GM23338 (cell line): ENCODE measurements around the gene CAAP1. TPM values are rescaled to one million over a fixed set of nuclear protein-coding genes. Genes with fewer than 3 reads are reported as not detected.

Experiments used
- ATAC-seq: fragments of 200-7000 bp; cut with Tn5 transposase; 3 replicates; pipeline ENCODE4 v1.9.1; 2020
- DNase-seq: peaks from one replicate; pipeline ENCODE4 v3.0.0-alpha.2; 2015; ENCODE audit warnings: low spot score
- H2AFZ ChIP-seq: fragments of 200-600 bp; sonication (generic); 2 replicates; pipeline ENCODE4 v1.8.0; 2016; ENCODE audit warnings: antibody characterized with exemption, mild to moderate bottlenecking, moderate library complexity
- H3F3A ChIP-seq: fragments of 200-600 bp; sonication (generic); replicated peaks from 2 replicates; pipeline ENCODE4 v1.8.0; 2017; ENCODE audit warnings: antibody characterized with exemption, mixed run types, low read depth
- H3K27ac ChIP-seq: fragments of 200-600 bp; sonication (generic); 2 replicates; pipeline ENCODE4 v1.6.1; 2016; ENCODE audit warnings: low read depth
- H3K27me3 ChIP-seq: fragments of 200-600 bp; sonication (generic); 2 replicates; pipeline ENCODE4 v1.8.0; 2016; ENCODE audit warnings: mild to moderate bottlenecking, mixed run types, moderate library complexity; ENCODE audit not compliant: insufficient read depth
- H3K36me3 ChIP-seq: fragments of 200-600 bp; sonication (generic); 2 replicates; pipeline ENCODE4 v1.8.0; 2016; ENCODE audit warnings: mild to moderate bottlenecking; ENCODE audit not compliant: insufficient read depth
- H3K4me1 ChIP-seq: fragments of 200-600 bp; sonication (generic); 2 replicates; pipeline ENCODE4 v1.8.0; 2016; ENCODE audit warnings: mild to moderate bottlenecking, moderate library complexity; ENCODE audit not compliant: insufficient read depth
- H3K4me2 ChIP-seq: fragments of 200-600 bp; sonication (generic); 2 replicates; pipeline ENCODE4 v1.7.1; 2017; ENCODE audit warnings: mixed run types
- H3K4me3 ChIP-seq: fragments of 200-600 bp; sonication (generic); 2 replicates; pipeline ENCODE4 v1.6.1; 2016; ENCODE audit warnings: mixed run types
- H3K79me2 ChIP-seq: fragments of 200-600 bp; sonication (generic); replicated peaks from 2 replicates; pipeline ENCODE4 v1.8.0; 2017; ENCODE audit warnings: mild to moderate bottlenecking; ENCODE audit not compliant: insufficient read depth
- H3K9me2 ChIP-seq: fragments of 200-600 bp; sonication (generic); 2 replicates; pipeline ENCODE4 v1.8.0; 2017; ENCODE audit not compliant: insufficient read depth
- H4K20me1 ChIP-seq: fragments of 200-600 bp; sonication (generic); replicated peaks from 2 replicates; pipeline ENCODE4 v1.8.0; 2017; ENCODE audit warnings: mild to moderate bottlenecking; ENCODE audit not compliant: insufficient read depth
- H3K27ac Mint-ChIP-seq: 2 replicates; pipeline ENCODE4 v1.8.0; 2020; ENCODE audit warnings: inconsistent platforms, mild to moderate bottlenecking, moderate library complexity, mixed read lengths
- H3K27me3 Mint-ChIP-seq: 3 replicates; pipeline ENCODE4 v1.8.0; 2022; ENCODE audit warnings: low read depth, mild to moderate bottlenecking, moderate library complexity, mixed read lengths, inconsistent platforms; ENCODE audit not compliant: insufficient read depth, poor library complexity
- H3K36me3 Mint-ChIP-seq: 3 replicates; pipeline ENCODE4 v1.8.0; 2021; ENCODE audit warnings: low read depth, mild to moderate bottlenecking, inconsistent platforms, moderate library complexity, mixed read lengths
- H3K4me1 Mint-ChIP-seq: 3 replicates; pipeline ENCODE4 v1.8.0; 2020; ENCODE audit warnings: mild to moderate bottlenecking, inconsistent platforms, mixed read lengths
- H3K4me3 Mint-ChIP-seq: 3 replicates; pipeline ENCODE4 v1.8.0; 2021; ENCODE audit warnings: moderate library complexity, mild to moderate bottlenecking, inconsistent platforms, mixed read lengths
- H3K9me3 Mint-ChIP-seq: 3 replicates; pipeline ENCODE4 v1.8.0; 2020; ENCODE audit warnings: moderate library complexity, mild to moderate bottlenecking, inconsistent platforms, mixed read lengths
- CREB1 ChIP-seq: fragments of 250-450 bp; sonication (Bioruptor Pico); IDR thresholded peaks from 2 replicates; pipeline ENCODE4 v1.5.0; 2020; ENCODE audit warnings: low read depth, mild to moderate bottlenecking, moderate library complexity
- CTCF ChIP-seq, 2 experiments: fragments of 200-600 bp in 1 of 2; sonication (generic) in 1 of 2; conservative IDR thresholded peaks; 2 replicates each; pipeline versions ENCODE4 v1.5.1 to v1.6.1; 2016 to 2017; ENCODE audit warnings: antibody characterized with exemption in 2 of 2, low read depth in 2 of 2, mild to moderate bottlenecking in 2 of 2, moderate library complexity in 1 of 2
- EZH2 ChIP-seq: fragments of 200-600 bp; sonication (generic); IDR thresholded peaks from one replicate; pipeline ENCODE4 v1.8.0; 2017; ENCODE audit warnings: antibody characterized with exemption, mild to moderate bottlenecking, low read depth; ENCODE audit not compliant: unreplicated experiment
- EZH2phosphoT487 ChIP-seq: fragments of 200-600 bp; sonication (generic); IDR thresholded peaks from one replicate; pipeline ENCODE4 v1.8.1; 2018; ENCODE audit warnings: antibody characterized with exemption; ENCODE audit not compliant: unreplicated experiment
- JUNB ChIP-seq: IDR thresholded peaks from one replicate; pipeline ENCODE4 v1.6.1; 2016; ENCODE audit warnings: antibody characterized with exemption; ENCODE audit not compliant: unreplicated experiment
- NANOG ChIP-seq: IDR thresholded peaks from 2 replicates; pipeline ENCODE4 v1.6.1; 2016; ENCODE audit warnings: antibody characterized with exemption, borderline replicate concordance
- POLR2AphosphoS5 ChIP-seq: IDR thresholded peaks from 2 replicates; pipeline ENCODE4 v1.6.1; 2016; ENCODE audit warnings: antibody characterized with exemption, low read depth
- REST ChIP-seq: IDR thresholded peaks from one replicate; pipeline ENCODE4 v1.6.1; 2018; ENCODE audit warnings: antibody characterized with exemption; ENCODE audit not compliant: unreplicated experiment
- STAT1 ChIP-seq: IDR thresholded peaks from one replicate; pipeline ENCODE4 v1.6.1; 2016; ENCODE audit warnings: antibody characterized with exemption; ENCODE audit not compliant: unreplicated experiment
- ZNF114 ChIP-seq: fragments of 250-450 bp; sonication (Bioruptor Pico); IDR thresholded peaks from 2 replicates; pipeline ENCODE4 v1.5.0; 2020; ENCODE audit warnings: mild to moderate bottlenecking, moderate library complexity
- ZNF331 ChIP-seq: fragments of 250-450 bp; sonication (Bioruptor Pico); IDR thresholded peaks from 2 replicates; pipeline ENCODE4 v1.5.0; 2020; ENCODE audit warnings: low read depth, mild to moderate bottlenecking, moderate library complexity
- ZNF462 ChIP-seq: fragments of 250-450 bp; sonication (Bioruptor Pico); IDR thresholded peaks from 2 replicates; pipeline ENCODE4 v1.5.0; 2020; ENCODE audit warnings: mild to moderate bottlenecking, moderate library complexity
- polyA plus RNA-seq: library from polyadenylated mRNA; unstranded; fragments of >200 nt; fragmentation: Nextera tagmentation; extraction: Ambion mirVana; gene quantifications from 2 replicates; pipeline ENCODE4 v1.2.1, GENCODE V29; 2016
- total RNA-seq: library from RNA; depleted of rRNA; stranded (reverse); fragments of >200 nt; shearing (Covaris generic); gene quantifications from 2 replicates; pipeline ENCODE4 v1.2.3, GENCODE V29; 2014

The CAAP1 gene
- total and polyA plus RNA-seq, 2 experiments from 2014 or later: 47.9 to 59.7 TPM

- no peak for TF ChIP-seq CTCF (conservative IDR thresholded peaks at IDR 0.05; ENCODE audit: low read depth in 2 of 2)
These were observed 876 bp downstream of the CAAP1 start (continued) for GRCh38 chr9:26891726-26892125.

GRCh38 chr9:26888271-26888670 lies 4.3 kb downstream of the CAAP1 start:
- Histone ChIP-seq H3K36me3 (peaks cover 22% of the 10 kb centered on the region), H3K4me3 (no peak overlapping the region), H3K9me2 (no peaks in the 10 kb centered on the region), H3F3A (no peaks in the 10 kb centered on the region), H3K27me3 (no peaks in the 10 kb centered on the region), H3K79me2 (peaks cover 68% of the 10 kb centered on the region), H4K20me1 (peaks cover 17% of the 10 kb centered on the region; the same call in 1 of the 2 replicates), H2AFZ (no peak overlapping the region), H3K4me2 (no peak overlapping the region), H3K27ac (no peak overlapping the region), H3K4me1 (peaks cover 5% of the 10 kb centered on the region; the same call in 1 of the 2 replicates)
- Mint-ChIP-seq H3K9me3 (peaks cover 8% of the 10 kb centered on the region), H3K4me1 (peaks cover 6% of the 10 kb centered on the region), H3K36me3 (peaks cover 37% of the 10 kb centered on the region), H3K4me3 (no peak overlapping the region), H3K27ac (no peak overlapping the region), H3K27me3 (peaks cover 8% of the 10 kb centered on the region)
- ATAC-seq: no peak
- no peak for DNase-seq
- TF ChIP-seq REST (no peak), ZNF462 (CRISPR knock-in tag) (no peak), NANOG (no peak), EZH2phosphoT487 (no peak), EZH2 (no peak), CREB1 (CRISPR knock-in tag) (no peak), STAT1 (no peak), POLR2AphosphoS5 (no peak), JUNB (no peak), ZNF114 (CRISPR knock-in tag) (no peak), CTCF (conservative IDR thresholded peaks at IDR 0.05; ENCODE audit: low read depth in 2 of 2) (no peak), ZNF331 (CRISPR knock-in tag) (no peak)
